Mesenteric fat pad (tissue), 1 donor: ENCODE measurements around the gene L3MBTL1. TPM values are rescaled to one million over a fixed set of nuclear protein-coding genes. Genes with fewer than 3 reads are reported as not detected.

Experiments used
- DNase-seq: peaks from one replicate; pipeline ENCODE4 v3.0.0-alpha.2; 2020; ENCODE audit warnings: low spot score
- total RNA-seq: library from RNA; stranded (reverse); fragmentation: NEBNext Ultra II Directional; extraction: Animal tissue kit (Norgen Biotek cat#: 25700); gene quantifications from one replicate; pipeline ENCODE4 v1.2.1, GENCODE V29; 2021
- donor health status: DM: yes; HTN: yes; CAD: no.

Gene L3MBTL1
- total RNA-seq, 1 donor from 2014 or later = 8.4 TPM

DNA sequence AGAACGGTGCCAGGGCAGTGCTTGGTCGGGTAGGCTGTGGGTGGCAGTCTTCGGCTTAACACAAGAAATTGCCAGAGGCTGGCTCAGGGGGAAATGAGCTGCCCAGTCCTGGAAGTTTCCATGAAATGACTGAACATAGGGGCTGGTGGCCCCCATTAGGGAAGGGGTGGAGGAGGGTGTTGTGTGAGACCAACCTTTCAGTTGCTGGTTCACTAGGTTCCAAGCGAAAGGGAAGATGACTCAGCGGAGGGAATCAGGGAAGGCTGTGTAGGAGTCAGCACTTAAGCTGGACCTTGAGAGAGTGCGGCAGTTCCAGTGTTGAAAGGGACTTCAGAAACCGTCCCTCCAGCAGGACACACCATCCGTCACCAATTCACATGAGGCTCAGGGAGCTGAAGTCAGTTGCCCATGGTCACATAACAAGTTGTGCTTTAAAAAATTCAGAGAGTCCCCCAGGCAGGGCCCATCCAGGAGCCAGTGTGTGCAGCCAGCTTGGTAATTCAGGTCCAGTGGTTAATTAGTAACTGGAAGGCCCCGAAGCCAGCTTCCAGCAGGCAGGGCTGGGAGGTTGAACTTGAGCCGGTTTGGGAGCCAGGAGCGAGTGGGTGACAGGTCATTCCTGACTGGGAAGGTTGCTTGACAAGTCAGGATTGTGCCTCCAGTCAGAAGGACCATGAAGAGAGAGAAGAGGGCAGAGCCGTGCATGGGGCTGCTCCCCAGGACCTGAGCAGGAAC is 51.1 kb downstream of the L3MBTL1 start, which contains the start of gene SGK2:
Gene SGK2 (plus strand): TSS at position 616 of the 735 bp plus-strand sequence. CDS start 7,469 bp downstream, outside the sequence.
- DNase-seq = no peak

DNA sequence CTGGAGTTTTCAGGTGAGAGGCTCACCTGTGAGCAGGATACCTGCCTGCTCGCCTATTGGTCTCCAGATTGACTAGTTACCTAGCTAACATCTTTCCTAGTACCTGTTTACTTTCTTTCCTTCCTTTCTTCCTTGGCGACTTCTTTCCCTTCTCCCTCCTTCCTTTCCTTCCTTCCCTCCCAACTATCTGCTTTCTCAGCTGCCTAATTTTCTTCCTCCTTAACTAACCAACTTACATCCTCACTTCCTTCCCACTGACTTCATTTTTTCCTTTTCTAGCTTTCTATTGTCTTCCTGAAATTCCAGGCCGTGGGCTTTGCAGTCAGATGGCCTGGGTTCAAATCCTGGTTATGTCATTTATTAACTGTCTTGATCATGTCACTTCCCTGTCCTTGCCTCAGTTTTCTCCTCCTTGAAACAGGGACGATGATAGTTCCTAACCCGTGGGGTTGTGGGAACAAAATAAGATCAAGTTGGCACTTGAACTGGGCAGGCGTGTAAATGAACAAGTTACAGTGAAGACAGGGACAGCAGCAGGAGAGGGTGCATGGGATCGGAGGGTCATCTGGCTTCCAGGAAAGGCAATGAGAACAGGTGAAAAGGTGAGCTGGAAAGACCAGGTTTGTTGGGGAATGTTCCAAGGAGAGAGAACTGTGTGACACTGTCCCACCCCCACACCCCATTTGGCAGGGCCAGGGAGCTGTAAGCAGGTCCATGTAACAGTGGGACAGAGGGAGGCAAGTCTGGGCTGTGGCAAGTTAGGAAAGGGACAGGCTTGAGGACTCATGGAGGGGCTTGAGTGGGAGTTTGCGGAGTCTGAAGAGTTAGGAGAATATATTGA is 51.9 kb downstream of the L3MBTL1 start:
- no peak for DNase-seq

DNA sequence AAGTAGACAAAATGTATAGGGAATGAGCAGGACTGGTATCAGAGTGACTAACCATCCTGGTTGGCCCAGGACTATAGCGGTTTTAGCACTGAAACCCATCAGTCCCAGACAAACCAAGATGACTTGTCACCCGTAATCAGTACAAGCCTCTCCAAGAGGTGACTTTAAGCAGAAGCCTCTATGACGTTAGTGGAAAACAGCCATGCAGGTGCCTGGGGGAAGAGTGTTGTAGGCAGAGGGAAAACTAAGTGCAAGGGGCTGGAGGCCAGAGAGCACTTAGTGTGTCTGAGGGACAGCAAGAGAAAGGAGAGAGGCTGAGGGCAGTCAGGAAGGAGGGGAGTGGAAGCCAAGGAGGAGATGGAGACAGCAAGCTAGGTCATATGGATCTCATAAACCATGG is 53.5 kb downstream of the L3MBTL1 start:
- DNase-seq = no peak

DNA sequence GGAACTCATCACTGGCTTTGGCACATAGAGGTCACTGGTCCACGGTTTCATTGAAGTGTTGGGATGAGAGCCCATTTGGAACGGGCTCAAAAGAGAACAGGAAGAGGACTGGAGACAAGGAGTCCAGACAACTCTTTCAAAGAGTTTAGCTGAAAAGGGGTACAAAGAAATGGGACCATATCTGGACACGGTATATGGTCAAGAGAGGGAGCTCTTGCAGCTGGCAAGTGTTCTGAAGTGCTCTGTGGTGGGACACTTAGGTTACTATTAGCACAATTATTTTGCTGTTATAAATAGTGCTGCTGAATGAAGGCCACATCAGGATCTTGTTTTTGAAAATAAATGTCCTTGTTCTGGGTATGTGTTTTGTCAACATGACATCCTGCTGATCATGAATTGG is 55.9 kb downstream of the L3MBTL1 start:
- DNase-seq = no peak

DNA sequence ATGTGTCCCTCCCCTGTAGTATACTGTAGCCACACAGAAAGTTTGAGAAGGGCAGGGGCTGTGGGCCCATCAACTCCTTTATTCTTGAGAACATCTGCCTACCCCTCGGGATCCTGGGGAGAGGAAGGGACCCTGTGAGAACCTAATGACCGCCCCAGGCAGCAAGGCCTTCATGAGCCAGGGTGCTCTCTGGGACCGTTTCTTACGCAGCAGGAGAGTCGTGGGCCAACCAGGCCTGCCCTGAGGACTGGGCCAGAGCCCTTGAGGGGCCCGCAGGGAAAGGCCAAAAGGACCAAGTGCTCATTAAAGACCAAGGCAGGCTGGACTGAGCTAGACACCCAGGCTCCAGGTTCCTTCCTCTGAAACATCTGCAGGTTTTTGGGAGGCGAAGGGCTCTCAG is 56.5 kb downstream of the L3MBTL1 start:
- no peak for DNase-seq

DNA sequence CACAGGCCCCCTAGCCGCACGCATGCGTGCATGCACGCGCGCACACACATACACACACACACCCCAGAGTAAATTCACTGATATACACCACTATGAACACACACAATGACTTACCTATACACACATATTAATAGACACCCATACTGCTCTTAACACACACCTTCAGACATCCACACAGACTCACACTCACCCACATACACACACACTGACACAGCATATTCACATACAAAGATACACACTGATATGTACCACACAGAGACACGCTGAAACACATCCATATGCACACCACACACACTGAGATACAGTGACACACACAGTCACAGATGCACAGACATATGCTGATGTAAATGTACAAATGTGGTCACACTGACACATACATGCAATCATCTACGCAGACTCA is 57.0 kb downstream of the L3MBTL1 start:
- DNase-seq = no peak

DNA sequence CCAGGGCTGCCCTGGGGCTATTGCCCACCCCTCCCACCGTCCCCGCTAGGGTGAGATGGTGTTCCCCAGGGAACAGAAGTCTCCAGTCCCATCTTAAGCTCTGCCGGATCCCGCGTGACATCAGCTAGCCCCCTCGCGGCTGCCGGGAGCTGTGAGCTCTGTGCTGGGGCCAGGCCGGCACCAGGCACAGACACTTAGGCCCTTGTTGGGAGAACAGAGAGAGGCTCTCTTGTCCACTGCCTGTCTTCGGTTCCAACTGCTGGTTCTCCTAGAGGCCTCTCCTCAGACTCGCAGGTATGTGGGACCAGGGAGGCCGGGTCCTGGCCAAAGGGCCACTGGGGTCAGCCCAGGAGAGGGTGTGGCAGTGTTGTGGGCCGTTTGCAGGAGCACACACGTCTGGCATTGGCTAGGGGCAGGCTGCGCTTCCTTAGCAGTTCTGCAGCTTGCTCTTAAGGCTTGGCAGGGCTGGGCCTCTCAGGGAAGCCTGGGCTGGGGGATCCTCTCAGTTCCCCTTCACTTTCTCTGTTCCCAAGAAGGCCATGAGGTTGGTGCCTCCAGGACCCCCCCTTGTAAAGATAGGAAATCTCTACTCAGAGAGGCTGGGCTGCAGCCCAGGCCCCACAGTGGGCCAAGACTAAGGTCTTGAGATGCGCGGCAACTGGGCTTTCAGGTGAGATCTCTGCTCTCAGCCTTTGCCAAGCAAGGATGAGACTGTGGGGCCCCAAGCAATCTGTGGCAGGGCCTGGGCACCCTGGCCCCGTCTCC is 57.7 kb downstream of the L3MBTL1 start:
- DNase-seq = no peak

DNA sequence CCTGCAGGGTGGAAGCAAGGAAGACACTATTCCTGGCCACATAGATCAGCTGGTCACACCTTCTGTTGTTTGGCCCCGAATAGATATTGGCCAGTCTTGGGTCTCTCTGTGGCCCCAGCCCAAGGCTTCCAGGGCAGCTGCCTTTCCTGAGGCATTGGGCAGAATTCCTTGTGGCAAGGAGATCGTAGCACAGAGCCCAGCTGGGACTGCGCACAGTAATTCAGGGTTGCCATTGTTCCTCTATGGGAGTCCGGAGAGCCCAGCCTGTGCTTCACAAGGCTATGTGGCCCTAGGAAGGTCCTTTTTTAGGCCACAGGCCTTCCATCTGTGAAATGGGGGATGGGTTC is 58.2 kb downstream of the L3MBTL1 start:
- DNase-seq = no peak

DNA sequence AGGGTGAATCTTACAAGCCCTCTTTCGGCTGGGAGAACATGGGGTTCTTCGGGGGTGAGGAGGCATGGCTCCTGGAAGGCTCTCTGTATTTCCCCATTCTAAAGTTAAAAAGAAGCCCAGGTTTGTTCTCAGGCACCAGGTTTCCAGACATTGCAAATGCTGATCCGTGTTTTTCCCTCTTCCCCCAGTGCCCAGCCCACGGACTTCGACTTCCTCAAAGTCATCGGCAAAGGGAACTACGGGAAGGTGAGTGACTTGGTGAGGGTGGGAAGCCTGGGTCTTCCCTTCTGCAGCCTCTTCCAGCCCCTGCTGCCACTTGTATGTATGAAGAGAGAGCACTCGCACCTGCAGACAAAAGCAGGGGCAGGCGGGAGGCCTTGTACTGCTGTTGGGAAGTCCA is 60.0 kb downstream of the L3MBTL1 start:
- DNase-seq = no peak

DNA sequence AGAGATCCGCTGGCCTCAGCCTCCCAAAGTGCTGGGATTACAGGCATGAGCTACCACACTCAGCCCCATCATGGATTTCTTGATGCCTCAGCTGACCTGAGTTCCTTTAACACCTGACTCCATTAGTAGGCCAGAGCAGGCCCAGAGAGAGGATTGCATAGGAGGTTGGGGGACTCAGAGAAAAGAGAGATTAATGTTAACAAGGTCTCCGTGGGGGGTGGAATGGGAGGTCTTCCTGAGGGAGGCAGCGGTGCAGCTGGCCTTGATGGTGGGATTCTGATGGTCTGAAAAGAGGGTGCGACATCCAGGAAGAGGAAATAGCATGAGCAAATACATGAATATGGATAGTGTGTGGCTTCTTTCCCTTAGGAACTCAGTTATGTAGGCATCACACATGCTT is 61.2 kb downstream of the L3MBTL1 start:
- no peak for DNase-seq

DNA sequence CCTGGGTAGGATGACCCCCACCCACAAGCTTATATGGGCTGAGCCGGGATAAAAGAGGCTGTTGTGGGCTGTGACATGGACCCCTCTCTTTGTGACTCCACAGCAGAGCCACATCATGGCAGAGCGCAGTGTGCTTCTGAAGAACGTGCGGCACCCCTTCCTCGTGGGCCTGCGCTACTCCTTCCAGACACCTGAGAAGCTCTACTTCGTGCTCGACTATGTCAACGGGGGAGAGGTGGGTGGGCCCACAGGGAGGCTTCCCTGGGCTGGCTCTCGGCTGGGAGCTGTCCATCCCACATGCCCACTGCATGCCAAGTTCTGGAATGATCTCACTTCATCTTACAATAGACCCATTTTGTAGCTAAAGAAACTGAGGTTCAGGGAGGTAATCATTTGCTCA is 61.8 kb downstream of the L3MBTL1 start:
- no peak for DNase-seq

DNA sequence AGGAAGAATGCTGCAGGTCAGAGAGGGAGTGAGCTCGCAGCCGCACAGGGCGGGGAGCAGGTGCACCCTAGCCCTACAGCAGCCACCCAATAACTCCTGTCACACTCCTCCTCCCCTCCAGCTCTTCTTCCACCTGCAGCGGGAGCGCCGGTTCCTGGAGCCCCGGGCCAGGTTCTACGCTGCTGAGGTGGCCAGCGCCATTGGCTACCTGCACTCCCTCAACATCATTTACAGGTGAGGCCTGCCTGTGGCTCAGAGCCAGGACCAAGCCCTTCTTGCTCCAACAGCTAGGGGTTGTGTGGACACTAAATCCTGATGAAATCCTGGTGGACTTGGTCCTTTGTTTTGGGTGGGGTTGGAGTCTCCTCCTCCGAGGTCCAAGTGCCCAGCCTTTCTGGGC is 63.0 kb downstream of the L3MBTL1 start:
- no peak for DNase-seq

DNA sequence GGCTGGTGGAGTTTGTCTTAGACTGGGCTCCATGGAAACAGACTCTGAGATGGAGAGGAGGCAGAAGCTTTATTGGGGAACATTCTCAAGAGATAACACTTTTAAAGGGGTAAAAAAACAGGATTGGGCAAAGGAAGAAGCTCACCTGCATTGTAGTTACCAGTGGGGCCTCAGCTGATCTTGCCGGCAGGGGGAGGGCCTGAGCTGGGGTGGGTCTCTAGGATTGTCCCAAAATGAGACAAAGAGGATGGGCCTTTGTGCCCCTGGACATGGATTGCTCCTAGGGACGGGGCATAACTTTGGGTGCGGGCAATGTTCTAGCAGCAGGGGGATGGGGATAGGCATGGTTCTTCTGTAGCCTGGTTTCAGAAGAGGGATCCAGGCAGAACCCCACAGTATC is 63.8 kb downstream of the L3MBTL1 start:
- DNase-seq = no peak

DNA sequence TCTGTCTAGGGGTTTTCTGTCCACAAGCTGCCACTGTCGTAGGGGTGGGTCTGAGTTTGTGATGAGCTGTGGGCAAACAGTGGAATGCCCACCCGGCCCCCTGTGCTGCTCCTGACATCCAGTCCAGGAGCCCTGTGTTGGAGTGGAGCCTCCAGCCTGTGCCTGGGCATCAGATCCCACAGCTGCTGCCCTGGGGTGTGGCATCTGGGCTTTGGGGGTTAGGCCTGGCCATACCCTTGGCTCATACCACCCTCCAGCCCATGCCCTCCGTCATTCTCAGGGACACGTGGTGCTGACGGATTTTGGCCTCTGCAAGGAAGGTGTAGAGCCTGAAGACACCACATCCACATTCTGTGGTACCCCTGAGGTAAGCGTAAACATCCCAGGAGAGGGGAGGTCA is 64.3 kb downstream of the L3MBTL1 start:
- DNase-seq = no peak

DNA sequence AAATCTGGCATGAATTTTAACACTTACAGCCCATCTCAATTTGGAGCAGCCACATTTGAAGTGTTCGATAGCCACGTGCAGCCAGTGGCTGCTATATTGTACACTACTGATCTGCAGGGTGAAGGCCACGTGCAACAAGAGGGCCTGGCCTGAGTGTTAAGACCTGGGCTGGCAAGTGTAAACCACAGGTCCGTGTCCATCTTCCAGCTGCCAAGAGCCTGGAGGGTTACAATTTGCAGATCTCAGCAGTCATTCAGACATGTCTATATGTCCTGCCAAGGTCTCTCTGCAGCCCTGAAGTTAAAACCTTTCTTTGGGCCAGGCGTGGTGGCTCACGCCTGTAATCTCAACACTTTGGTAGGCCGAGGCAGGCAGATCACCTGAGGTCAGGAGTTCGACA is 65.4 kb downstream of the L3MBTL1 start:
- no peak for DNase-seq

DNA sequence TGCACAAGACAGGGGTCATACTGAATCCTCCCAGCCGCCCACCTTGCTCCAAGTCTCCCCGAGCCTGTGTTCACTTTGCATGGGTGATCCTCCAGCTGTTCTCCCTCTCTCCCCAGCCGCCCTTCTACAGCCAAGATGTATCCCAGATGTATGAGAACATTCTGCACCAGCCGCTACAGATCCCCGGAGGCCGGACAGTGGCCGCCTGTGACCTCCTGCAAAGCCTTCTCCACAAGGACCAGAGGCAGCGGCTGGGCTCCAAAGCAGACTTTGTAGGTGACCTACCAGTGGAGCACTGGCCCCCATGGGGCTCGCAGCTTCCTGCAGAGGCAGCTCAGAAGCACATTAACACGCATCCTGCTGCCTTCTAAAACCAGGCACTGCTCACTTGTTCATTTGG is 68.6 kb downstream of the L3MBTL1 start:
- no peak for DNase-seq

DNA sequence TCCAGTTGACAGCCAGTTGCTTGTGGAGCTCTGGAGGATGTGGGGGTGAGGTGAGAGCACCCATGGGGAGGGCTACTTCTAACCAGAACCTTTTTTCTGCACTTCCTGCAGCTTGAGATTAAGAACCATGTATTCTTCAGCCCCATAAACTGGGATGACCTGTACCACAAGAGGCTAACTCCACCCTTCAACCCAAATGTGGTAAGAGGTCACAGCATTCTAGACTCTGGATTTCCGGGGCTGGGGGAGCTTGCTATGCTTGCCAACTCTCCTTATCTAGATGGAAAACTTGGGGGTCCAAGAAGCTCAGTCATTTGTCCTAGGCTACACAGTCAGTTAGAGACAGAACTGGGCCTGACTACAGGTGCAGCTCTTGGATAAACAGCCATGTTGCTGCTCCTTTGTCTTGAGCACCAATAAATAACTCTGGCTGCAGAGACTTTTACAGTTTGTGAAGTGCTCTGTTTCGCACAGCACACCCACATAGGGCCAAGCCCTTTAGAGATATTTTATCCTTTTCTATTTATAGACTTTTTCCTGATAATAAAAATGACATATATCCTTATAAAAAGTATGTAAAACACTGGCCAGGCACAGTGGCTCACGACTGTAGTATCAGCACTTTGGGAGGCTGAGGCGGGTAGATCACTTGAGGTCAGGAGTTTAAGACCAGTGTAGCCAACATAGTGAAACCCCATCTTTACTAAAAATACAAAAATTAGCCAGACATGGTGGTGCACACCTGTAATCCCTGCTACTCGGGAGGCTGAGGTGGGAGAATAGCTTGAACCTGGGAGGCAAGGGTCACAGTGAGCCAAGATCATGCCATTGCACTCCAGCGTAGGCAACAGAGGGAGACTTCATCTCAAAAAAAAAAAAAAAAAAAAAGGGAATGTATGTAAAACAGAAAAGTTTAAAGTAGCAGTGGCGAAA is 72.6 kb downstream of the L3MBTL1 start:
- DNase-seq = no peak

DNA sequence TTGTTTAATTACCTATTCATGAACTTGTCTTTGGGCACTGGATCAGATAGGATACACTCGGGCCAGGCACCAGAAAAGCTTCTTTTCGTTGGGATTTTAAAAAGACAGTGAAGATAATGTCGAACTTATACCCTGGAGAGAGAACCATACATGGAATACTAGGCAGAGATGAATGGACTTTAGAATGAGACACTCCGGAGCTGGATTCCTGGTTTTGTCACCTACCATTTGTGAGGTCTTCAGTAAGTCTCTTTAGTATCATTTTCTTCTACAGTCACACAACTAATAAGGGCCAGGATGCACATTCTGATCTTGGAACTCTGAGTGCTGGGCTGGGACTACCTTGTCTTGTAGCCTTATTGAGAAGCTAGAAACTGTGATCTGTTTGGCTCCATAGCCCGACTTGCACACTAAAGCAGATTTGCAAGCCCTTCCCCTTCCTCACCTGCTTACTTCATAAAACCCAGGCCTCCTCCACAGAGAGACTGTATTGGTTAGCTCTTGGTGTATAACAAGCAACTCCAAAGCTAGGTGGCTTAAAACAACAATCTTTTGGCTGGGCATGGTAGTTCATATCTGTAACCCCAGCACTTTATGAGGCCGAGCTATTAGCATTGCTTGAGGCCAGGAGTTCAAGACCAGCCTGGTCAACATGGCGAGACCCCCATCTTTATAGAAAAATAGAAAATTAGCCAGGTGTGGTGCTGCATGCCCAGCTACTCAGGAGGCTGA is 75.8 kb downstream of the L3MBTL1 start:
- no peak for DNase-seq

DNA sequence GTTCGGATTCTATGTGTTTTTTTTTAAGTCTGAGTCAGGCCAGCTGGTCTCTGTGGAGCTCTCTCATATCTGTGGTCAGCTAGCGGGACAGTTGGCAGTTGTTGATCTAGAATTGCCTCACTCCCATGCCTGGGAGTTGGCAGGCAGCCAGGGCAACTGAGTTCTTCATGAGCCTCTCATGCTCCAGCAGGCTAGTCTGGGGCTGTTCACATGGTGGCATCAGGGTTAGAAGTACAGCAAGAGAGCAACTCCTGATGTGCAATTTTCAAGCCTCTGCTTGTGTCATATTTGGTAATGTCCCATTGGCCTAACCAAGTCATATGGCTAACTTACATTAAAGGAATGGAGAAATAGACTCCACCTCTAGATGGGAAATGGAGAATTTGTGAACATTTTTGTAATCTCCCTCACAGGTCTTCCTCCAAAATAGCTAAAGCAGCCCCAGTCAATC is 76.5 kb downstream of the L3MBTL1 start:
- DNase-seq = no peak
